ENCODE data around the gene USP4.

DNA sequence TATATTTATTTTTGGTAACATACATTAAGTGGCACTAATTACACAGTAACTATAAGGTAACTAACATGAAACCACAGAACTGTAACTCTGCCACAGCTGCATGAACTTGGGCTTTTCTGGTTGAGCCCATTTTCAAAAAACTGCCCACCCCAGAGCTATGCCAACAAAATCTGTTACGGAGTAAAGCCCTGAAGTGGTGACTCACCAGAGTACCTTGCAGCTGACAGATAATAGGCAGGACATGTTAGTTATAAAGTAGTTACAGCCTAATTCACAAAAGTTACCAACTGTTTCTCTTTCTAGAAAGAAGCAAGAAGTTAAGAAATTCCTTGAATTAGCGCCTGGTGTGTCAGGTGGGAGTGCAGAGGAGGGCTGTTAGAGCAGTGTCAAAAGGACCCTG, 19.8 kb upstream of the USP4 start:
- TF ChIP-seq ZNF114 (CRISPR knock-in tag; IDR thresholded peaks at IDR 0.05) = no peak
- TF ChIP-seq, protein P1, sequence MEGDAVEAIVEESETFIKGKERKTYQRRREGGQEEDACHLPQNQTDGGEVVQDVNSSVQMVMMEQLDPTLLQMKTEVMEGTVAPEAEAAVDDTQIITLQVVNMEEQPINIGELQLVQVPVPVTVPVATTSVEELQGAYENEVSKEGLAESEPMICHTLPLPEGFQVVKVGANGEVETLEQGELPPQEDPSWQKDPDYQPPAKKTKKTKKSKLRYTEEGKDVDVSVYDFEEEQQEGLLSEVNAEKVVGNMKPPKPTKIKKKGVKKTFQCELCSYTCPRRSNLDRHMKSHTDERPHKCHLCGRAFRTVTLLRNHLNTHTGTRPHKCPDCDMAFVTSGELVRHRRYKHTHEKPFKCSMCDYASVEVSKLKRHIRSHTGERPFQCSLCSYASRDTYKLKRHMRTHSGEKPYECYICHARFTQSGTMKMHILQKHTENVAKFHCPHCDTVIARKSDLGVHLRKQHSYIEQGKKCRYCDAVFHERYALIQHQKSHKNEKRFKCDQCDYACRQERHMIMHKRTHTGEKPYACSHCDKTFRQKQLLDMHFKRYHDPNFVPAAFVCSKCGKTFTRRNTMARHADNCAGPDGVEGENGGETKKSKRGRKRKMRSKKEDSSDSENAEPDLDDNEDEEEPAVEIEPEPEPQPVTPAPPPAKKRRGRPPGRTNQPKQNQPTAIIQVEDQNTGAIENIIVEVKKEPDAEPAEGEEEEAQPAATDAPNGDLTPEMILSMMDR (conservative IDR thresholded peaks at IDR 0.05; ENCODE audit: low read depth in 2 of 2) = no peak
- no peak for TF ChIP-seq EZH2 (IDR thresholded peaks at IDR 0.05; ENCODE audit: low read depth, unreplicated experiment)
- no peak for TF ChIP-seq EZH2phosphoT487 (IDR thresholded peaks at IDR 0.05; ENCODE audit: unreplicated experiment)
- TF ChIP-seq ZNF331 (CRISPR knock-in tag; IDR thresholded peaks at IDR 0.05; ENCODE audit: low read depth) = no peak
- TF ChIP-seq STAT1 (IDR thresholded peaks at IDR 0.05; ENCODE audit: unreplicated experiment) = no peak
- TF ChIP-seq POLR2AphosphoS5 (IDR thresholded peaks at IDR 0.05; ENCODE audit: low read depth) = no peak
- no peak for TF ChIP-seq JUNB (IDR thresholded peaks at IDR 0.05; ENCODE audit: unreplicated experiment)
- TF ChIP-seq CREB1 (CRISPR knock-in tag; IDR thresholded peaks at IDR 0.05; ENCODE audit: low read depth) = no peak

Data from GM23338 (cell line).